Activated T-cell treated with anti-CD3 and anti-CD28 coated beads for 48 hours (primary cell): ENCODE results near the gene PDE4B.
"Not testable (repeated sequence)": the region's sequence is repeated elsewhere in the genome, so short reads cannot be mapped to it uniquely, and the experiment has no call there.

Experiments
- DNase-seq: peaks from one replicate; pipeline ENCODE4 v3.0.0-alpha.2; 2020; ENCODE audit warnings: low read depth

The PDE4B gene

GRCh38 chr1:65955071-65955470 lies 162.4 kb downstream of the PDE4B start:
- DNase-seq: no peak

- no peak for DNase-seq
Observed at GRCh38 chr1:65955503-65955902, 162.8 kb downstream of the PDE4B start.

GRCh38 chr1:65958561-65959350 lies 166.1 kb downstream of the PDE4B start:
- no peak for DNase-seq

- no peak for DNase-seq
Observed at GRCh38 chr1:65959896-65960567, 167.3 kb downstream of the PDE4B start.

- no peak for DNase-seq
Observed at GRCh38 chr1:65963156-65963888, 170.6 kb downstream of the PDE4B start.

- DNase-seq: no peak
Observed at GRCh38 chr1:65964123-65964522, 171.4 kb downstream of the PDE4B start.

GRCh38 chr1:65965112-65965996 lies 172.7 kb downstream of the PDE4B start:
- DNase-seq: no peak

GRCh38 chr1:65967492-65967891 lies 174.8 kb downstream of the PDE4B start:
- not testable (repeated sequence) for DNase-seq

- DNase-seq: no peak
Observed at GRCh38 chr1:65971547-65971946, 178.9 kb downstream of the PDE4B start.

- DNase-seq: no peak
Observed at GRCh38 chr1:65975708-65976107, 183.0 kb downstream of the PDE4B start.

- no peak for DNase-seq
Observed at GRCh38 chr1:65979136-65980044, 186.7 kb downstream of the PDE4B start.

GRCh38 chr1:65980237-65980636 lies 187.5 kb downstream of the PDE4B start:
- no peak for DNase-seq

- DNase-seq: no peak
Observed at GRCh38 chr1:65983500-65983899, 190.8 kb downstream of the PDE4B start.

GRCh38 chr1:65985393-65986066 lies 192.8 kb downstream of the PDE4B start:
- no peak for DNase-seq

- no peak for DNase-seq
Observed at GRCh38 chr1:65986146-65986545, 193.5 kb downstream of the PDE4B start.

GRCh38 chr1:65990161-65990560 lies 197.5 kb downstream of the PDE4B start:
- DNase-seq: no peak

- DNase-seq: no peak
Observed at GRCh38 chr1:65991694-65992093, 199.0 kb downstream of the PDE4B start.

- DNase-seq: no peak
Observed at GRCh38 chr1:65992165-65992821, 199.6 kb downstream of the PDE4B start.

GRCh38 chr1:65992831-65993271 lies 200.2 kb downstream of the PDE4B start:
- no peak for DNase-seq

GRCh38 chr1:65994223-65994622 lies 201.5 kb downstream of the PDE4B start:
- no peak for DNase-seq
